T follicular helper cell (primary cell): Measurements from ENCODE around the gene DIAPH2.
"Not testable (repeated sequence)": the region's sequence is repeated elsewhere in the genome, so short reads cannot be mapped to it uniquely, and the experiment has no call there.

Experiments
- DNase-seq: peaks from one replicate; pipeline ENCODE4 v3.0.0-alpha.2; 2020; ENCODE audit warnings: low read depth

DIAPH2 gene

GRCh38 chrX:96824166-96824565 lies 139.5 kb downstream of the DIAPH2 start:
- DNase-seq, result no peak

GRCh38 chrX:96833333-96833732 lies 148.7 kb downstream of the DIAPH2 start:
- DNase-seq, result no peak

GRCh38 chrX:96834137-96834536 lies 149.5 kb downstream of the DIAPH2 start:
- no peak for DNase-seq

- no peak for DNase-seq
Observed at GRCh38 chrX:96835660-96836289, 151.1 kb downstream of the DIAPH2 start.

- DNase-seq, result no peak
Observed at GRCh38 chrX:96837808-96838207, 153.2 kb downstream of the DIAPH2 start.

- no peak for DNase-seq
Observed at GRCh38 chrX:96838537-96838936, 153.9 kb downstream of the DIAPH2 start.

- no peak for DNase-seq
Observed at GRCh38 chrX:96841325-96841724, 156.7 kb downstream of the DIAPH2 start.

- not testable (repeated sequence) for DNase-seq
Observed at GRCh38 chrX:96841866-96842265, 157.2 kb downstream of the DIAPH2 start.

- no peak for DNase-seq
Observed at GRCh38 chrX:96843566-96843965, 158.9 kb downstream of the DIAPH2 start.

- no peak for DNase-seq
Observed at GRCh38 chrX:96846841-96847240, 162.2 kb downstream of the DIAPH2 start.

- not testable (repeated sequence) for DNase-seq
Observed at GRCh38 chrX:96859422-96859821, 174.8 kb downstream of the DIAPH2 start.

- no peak for DNase-seq
Observed at GRCh38 chrX:96861218-96861617, 176.6 kb downstream of the DIAPH2 start.

GRCh38 chrX:96861661-96862060 lies 177.0 kb downstream of the DIAPH2 start:
- DNase-seq, result no peak

- no peak for DNase-seq
Observed at GRCh38 chrX:96883608-96884007, 199.0 kb downstream of the DIAPH2 start, which contains the start of gene RPA4. TSS of gene RPA4 (plus strand) at chrX:96883908. CDS start at chrX:96884311, 403 bp downstream.

GRCh38 chrX:96884027-96884426 lies 199.4 kb downstream of the DIAPH2 start:
- no peak for DNase-seq

- DNase-seq, result no peak
Observed at GRCh38 chrX:96889726-96890125, 205.1 kb downstream of the DIAPH2 start.

GRCh38 chrX:96906741-96907140 lies 222.1 kb downstream of the DIAPH2 start:
- DNase-seq, result no peak

- DNase-seq, result no peak
Observed at GRCh38 chrX:96907516-96908272, 223.1 kb downstream of the DIAPH2 start.

GRCh38 chrX:96909291-96909690 lies 224.6 kb downstream of the DIAPH2 start:
- DNase-seq, result no peak

GRCh38 chrX:96918864-96919263 lies 234.2 kb downstream of the DIAPH2 start:
- DNase-seq, result no peak

- DNase-seq, result no peak
Observed at GRCh38 chrX:96919672-96920071, 235.0 kb downstream of the DIAPH2 start.

GRCh38 chrX:96924581-96924980 lies 239.9 kb downstream of the DIAPH2 start:
- no peak for DNase-seq

GRCh38 chrX:96929036-96929435 lies 244.4 kb downstream of the DIAPH2 start:
- no peak for DNase-seq

- no peak for DNase-seq
Observed at GRCh38 chrX:96957718-96958117, 273.1 kb downstream of the DIAPH2 start.
